SK-N-SH (cell line): ENCODE measurements around the gene SDR39U1. TPM values are rescaled to one million over a fixed set of nuclear protein-coding genes. Genes with fewer than 3 reads are reported as not detected.

Source experiments
- polyA plus RNA-seq, 3 experiments: library from polyadenylated mRNA; depleted of rRNA; stranded (reverse); fragments of >200 nt; gene quantifications; 2 replicates each; pipeline ENCODE4 v1.2.3, GENCODE V29; 2012

Gene SDR39U1
- polyA plus RNA-seq, 1 of the 3 experiments (the other 2 are of a cell fraction): 81.8 TPM

Other genes with a start within 250 kb of the SDR39U1 start
- gene TM9SF1, start 247.3 kb downstream of the SDR39U1 start, polyA plus RNA-seq (2012; rRNA removed): 48.7 and 54.8 TPM in 2 replicates
- 0.05 TPM in 1 of 2 replicates, not detected in the other for gene TSSK4, start 237.1 kb downstream of the SDR39U1 start, polyA plus RNA-seq (2012; rRNA removed)
- gene CHMP4A, start 229.3 kb downstream of the SDR39U1 start, polyA plus RNA-seq (2012; rRNA removed): 92.4 and 96.1 TPM in 2 replicates
- 36.4 and 36.7 TPM in 2 replicates for gene MDP1, start 226.7 kb downstream of the SDR39U1 start, polyA plus RNA-seq (2012; rRNA removed)
- gene NEDD8, start 210.4 kb downstream of the SDR39U1 start, polyA plus RNA-seq (2012; rRNA removed): 465 and 534 TPM in 2 replicates
- 97.0 and 149 TPM in 2 replicates for gene GMPR2, start 209.8 kb downstream of the SDR39U1 start, polyA plus RNA-seq (2012; rRNA removed)
- 38.3 and 42.2 TPM in 2 replicates for gene TINF2, start 200.2 kb downstream of the SDR39U1 start, polyA plus RNA-seq (2012; rRNA removed)
- gene TGM1, start 179.6 kb downstream of the SDR39U1 start, polyA plus RNA-seq (2012; rRNA removed): 2.7 and 3.0 TPM in 2 replicates
- 54.9 and 59.4 TPM in 2 replicates for gene RABGGTA, start 171.2 kb downstream of the SDR39U1 start, polyA plus RNA-seq (2012; rRNA removed)
- 65.4 and 71.7 TPM in 2 replicates for gene DHRS1, start 143.0 kb downstream of the SDR39U1 start, polyA plus RNA-seq (2012; rRNA removed)
- 11.9 and 17.2 TPM in 2 replicates for gene NOP9, start 142.9 kb downstream of the SDR39U1 start, polyA plus RNA-seq (2012; rRNA removed)
- 0.03 and 0.05 TPM in 2 replicates for gene CIDEB, start 134.8 kb downstream of the SDR39U1 start, polyA plus RNA-seq (2012; rRNA removed)
- 8.2 and 12.2 TPM in 2 replicates for gene LTB4R2, start 132.6 kb downstream of the SDR39U1 start, polyA plus RNA-seq (2012; rRNA removed)
- gene LTB4R, start 131.3 kb downstream of the SDR39U1 start, polyA plus RNA-seq (2012; rRNA removed): 11.9 and 14.0 TPM in 2 replicates
- gene ADCY4, start 107.7 kb downstream of the SDR39U1 start, polyA plus RNA-seq (2012; rRNA removed): 0.03 and 0.08 TPM in 2 replicates
- not detected in 2 replicates for gene RIPK3, start 102.8 kb downstream of the SDR39U1 start, polyA plus RNA-seq (2012; rRNA removed)
- gene NFATC4, start 74.6 kb downstream of the SDR39U1 start, polyA plus RNA-seq (2012; rRNA removed): 24.9 and 25.3 TPM in 2 replicates
- gene NYNRIN, start 43.8 kb downstream of the SDR39U1 start, polyA plus RNA-seq (2012; rRNA removed): 4.7 and 4.8 TPM in 2 replicates
- gene CBLN3, start 13.1 kb downstream of the SDR39U1 start, polyA plus RNA-seq (2012; rRNA removed): 1.8 TPM in 2 replicates
- 18.3 and 21.8 TPM in 2 replicates for gene KHNYN, start 12.8 kb downstream of the SDR39U1 start, polyA plus RNA-seq (2012; rRNA removed)
- gene CMA1, start 65.5 kb upstream of the SDR39U1 start, polyA plus RNA-seq (2012; rRNA removed): not detected in 2 replicates
- gene CTSG, start 133.5 kb upstream of the SDR39U1 start, polyA plus RNA-seq (2012; rRNA removed): not detected in 2 replicates
- not detected in 2 replicates for gene GZMH, start 166.9 kb upstream of the SDR39U1 start, polyA plus RNA-seq (2012; rRNA removed)
- gene GZMB, start 191.4 kb upstream of the SDR39U1 start, polyA plus RNA-seq (2012; rRNA removed): not detected in 2 replicates